GM19043 (cell line): ENCODE measurements around the gene TRIM46.
"Not testable (repeated sequence)": the region's sequence is repeated elsewhere in the genome, so short reads cannot be mapped to it uniquely, and the experiment has no call there.

ENCODE experiments used
- ATAC-seq: cut with Tn5 transposase; IDR thresholded peaks from one replicate; pipeline ENCODE4 v1.9.1; 2021; ENCODE audit warnings: low read depth; ENCODE audit not compliant: unreplicated experiment

TRIM46 gene

GRCh38 chr1:155136748-155137147, 36.9 kb upstream of the TRIM46 start:
- no peak for ATAC-seq

DNA sequence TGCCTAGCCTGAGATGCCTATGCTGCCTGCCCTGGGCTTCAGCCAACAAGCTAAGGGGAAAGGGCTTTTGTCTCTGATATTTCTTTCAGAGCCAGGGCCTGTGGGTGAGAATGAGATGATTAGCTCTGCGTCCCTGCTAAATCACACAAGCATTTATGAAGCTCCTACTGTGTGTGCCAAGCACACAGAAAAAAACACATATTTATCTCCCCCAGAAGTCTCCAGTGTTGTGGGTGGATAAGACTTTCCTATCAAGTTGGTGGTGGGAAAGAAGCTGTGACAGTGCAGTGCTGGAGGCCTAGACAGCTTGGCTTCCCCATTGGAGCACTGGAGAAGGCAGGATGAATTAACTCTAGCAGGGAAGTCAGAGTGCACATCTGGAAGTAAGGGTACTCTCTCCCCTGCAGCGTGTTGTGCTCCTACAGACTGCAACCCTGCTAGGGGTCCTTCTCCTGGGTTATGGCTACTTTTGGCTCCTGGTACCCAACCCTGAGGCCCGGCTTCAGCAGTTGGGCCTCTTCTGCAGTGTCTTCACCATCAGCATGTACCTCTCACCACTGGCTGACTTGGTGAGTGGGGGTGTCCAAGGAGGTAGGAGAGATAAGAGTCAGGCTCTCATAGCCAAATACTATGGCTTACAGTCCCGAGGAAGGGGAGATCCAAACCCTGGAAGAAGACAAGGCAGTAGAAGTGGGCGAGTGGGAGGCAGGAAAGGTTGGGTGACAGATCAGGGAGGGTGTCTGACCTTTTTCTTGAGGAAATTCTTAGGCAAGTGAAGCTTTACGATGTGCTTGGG, 36.3 kb upstream of the TRIM46 start:
- no peak for ATAC-seq

- ATAC-seq: peak; percentile 62
These were observed 33.6 kb upstream of the TRIM46 start, which contains the start of gene DPM3 for GRCh38 chr1:155139895-155140629. TSS of gene DPM3 (minus strand) at chr1:155140531. CDS start at chr1:155140240, 291 bp downstream.

- ATAC-seq: no peak
These were observed 33.1 kb upstream of the TRIM46 start for GRCh38 chr1:155140630-155140953.

- ATAC-seq: no peak
These were observed 31.9 kb upstream of the TRIM46 start for GRCh38 chr1:155141749-155142148.

GRCh38 chr1:155145491-155145890, 28.2 kb upstream of the TRIM46 start:
- no peak for ATAC-seq

DNA sequence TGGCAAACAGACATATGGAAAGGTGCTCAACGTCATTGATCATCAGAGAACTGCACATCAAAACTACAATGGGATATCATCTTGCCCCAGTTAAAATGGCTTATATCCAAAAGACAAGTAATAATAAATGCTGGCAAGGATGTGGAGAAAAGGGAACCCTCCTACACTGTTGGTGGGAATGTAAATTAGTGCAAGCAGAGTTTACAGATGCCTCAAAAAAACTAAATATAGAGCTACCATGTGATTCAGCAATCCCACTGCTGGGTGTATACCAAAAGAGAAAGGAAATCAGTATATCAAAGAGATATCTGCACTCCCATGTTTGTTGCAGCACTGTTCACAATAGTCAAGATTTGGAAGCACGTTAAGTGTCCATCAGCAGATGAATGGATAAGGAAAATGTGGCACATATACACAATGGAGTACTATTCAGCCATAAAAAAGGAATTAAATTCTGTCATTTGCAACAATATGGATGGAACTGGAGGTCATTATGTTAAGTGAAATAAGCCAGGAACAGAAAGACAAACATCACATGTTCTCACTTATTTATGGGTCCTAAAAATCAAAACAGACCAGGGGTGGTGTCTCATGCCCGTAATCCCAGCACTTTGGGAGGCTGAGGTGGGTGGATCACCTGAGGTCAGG, 17.5 kb upstream of the TRIM46 start:
- ATAC-seq: not testable (repeated sequence)

DNA sequence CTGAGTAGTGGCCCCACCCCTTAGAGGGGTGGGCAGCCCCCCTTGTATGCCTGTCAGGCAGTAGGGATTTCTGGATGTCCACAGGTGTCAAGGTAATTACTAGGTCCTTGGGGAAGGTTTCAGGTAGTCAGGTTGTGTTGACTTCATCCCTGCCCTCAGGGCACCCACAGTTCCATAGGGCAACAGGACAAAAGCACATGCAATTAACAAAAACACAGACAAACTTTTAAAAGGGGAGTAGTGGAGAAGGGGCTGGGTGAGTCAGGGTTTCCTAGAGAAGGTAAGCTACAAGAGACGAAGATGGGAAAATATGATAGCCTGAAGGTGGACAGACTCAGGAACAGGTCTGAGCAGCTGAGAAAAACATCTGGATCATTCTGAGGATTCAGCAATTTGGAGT, 14.7 kb upstream of the TRIM46 start:
- ATAC-seq: no peak

- no peak for ATAC-seq
These were observed 13.5 kb upstream of the TRIM46 start for GRCh38 chr1:155160128-155160527.

DNA sequence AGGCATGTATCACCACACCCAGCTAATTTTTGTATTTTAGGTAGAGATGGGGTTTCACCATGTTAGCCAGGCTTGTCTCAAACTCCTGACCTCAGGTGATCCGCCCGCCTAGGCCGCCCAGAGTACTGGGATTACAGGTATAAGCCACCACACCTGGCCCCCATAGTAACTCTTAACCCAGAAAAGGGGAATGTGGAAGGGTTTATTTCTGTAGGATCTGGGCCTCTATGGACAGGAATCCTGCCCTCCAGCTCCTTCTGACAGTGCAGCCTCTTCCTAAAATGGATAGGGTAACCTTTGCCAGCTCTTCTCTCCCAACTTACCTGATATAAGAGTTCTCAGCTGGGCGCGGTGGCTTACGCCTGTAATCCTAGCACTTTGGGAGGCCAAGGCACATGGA, 11.0 kb upstream of the TRIM46 start:
- not testable (repeated sequence) for ATAC-seq

GRCh38 chr1:155163785-155164184, 9.9 kb upstream of the TRIM46 start:
- not testable (repeated sequence) for ATAC-seq

GRCh38 chr1:155164625-155165024, 9.0 kb upstream of the TRIM46 start:
- not testable (repeated sequence) for ATAC-seq

- ATAC-seq: no peak
These were observed 7.6 kb upstream of the TRIM46 start for GRCh38 chr1:155166051-155166470.

GRCh38 chr1:155166471-155167165, 7.0 kb upstream of the TRIM46 start:
- ATAC-seq: no peak

GRCh38 chr1:155167166-155168104, 6.2 kb upstream of the TRIM46 start:
- no peak for ATAC-seq

DNA sequence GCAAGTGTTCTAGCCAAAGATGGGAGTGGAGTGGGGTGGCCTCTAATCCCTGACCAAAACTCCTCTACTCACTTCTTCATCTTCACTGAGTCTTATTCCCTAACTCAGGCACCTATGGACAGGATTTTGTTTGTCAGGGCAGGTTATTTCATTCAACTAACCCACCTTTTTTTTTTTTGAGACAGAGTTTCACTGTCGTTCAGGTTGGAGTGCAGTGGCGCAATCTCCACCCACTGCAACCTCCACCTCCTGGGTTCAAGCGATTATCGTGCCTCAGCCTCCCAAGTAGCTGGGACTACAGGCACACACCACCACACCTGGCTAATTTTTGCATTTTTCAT, 5.6 kb upstream of the TRIM46 start:
- not testable (repeated sequence) for ATAC-seq

DNA sequence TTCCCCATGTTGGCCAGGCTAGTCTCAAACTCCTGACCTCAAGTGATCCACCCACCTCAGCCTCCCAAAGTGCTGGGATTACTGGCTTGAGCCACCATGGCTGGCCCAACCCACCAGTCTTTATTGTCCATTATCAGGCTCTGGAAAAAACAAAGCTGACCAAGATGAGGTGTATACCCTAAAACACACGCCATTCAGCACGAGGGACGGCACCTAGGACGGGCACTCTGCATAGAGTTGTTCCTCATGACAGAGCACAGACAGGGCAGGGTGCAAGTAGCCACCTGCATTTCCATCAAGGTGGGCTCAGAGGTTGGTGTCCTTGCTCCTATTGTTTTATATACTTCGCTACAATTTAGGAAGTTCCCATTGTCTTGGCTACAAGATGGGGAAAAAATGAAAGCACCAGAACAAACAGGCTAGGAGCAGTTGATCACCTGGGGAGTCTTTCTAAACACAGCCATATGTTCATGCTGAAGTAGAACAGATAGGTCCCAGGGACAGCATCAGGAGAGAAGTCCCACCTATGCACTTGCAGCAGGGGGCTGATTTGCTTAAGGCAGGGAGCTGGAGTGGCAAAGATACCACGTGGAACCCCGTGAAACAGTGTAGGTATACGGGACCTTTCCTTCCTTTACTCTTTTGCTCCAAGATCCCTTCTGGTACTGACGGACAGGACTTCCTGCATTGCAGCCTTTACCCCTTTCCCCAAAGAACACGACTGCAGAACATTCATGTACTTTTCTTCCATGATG, 5.0 kb upstream of the TRIM46 start:
- ATAC-seq: no peak

- no peak for ATAC-seq
These were observed 4.1 kb upstream of the TRIM46 start for GRCh38 chr1:155169541-155169940.

GRCh38 chr1:155170101-155170785, 3.4 kb upstream of the TRIM46 start:
- no peak for ATAC-seq
